Ovary (tissue), 3 donors: ENCODE measurements around the gene ZNF841.

Experiments
- CTCF ChIP-seq, 3 donors: fragments of 450-650 bp in 2 of 3; fragments of 200-600 bp in 1 of 3; IDR thresholded peaks; one replicate each; pipeline versions ENCODE4 v1.5.1 to v1.8.0; 2016 to 2022; ENCODE audit warnings: antibody characterized with exemption in 3 of 3, mild to moderate bottlenecking in 1 of 3
- EP300 ChIP-seq: sonication (generic); formaldehyde crosslinking; IDR thresholded peaks from one replicate; pipeline ENCODE4 v1.6.1; 2017; ENCODE audit warnings: antibody characterized with exemption
- POLR2A ChIP-seq: fragments of 450-650 bp; IDR thresholded peaks from one replicate; pipeline ENCODE4 v1.6.1; 2017; ENCODE audit warnings: antibody characterized with exemption, mild to moderate bottlenecking, moderate library complexity
- donor health status: DM: no; HTN: no; CAD: no.

GRCh38 chr19:52048555-52049501, 46.7 kb downstream of the ZNF841 start, which contains the start of gene ZNF432:
- TF ChIP-seq CTCF (IDR thresholded peaks at IDR 0.05) (no peak), EP300 (no peak), POLR2A (peak; percentile 25)
